ENCODE data around the gene PDE4D. TPM values are rescaled to one million over a fixed set of nuclear protein-coding genes. Genes with fewer than 3 reads are reported as not detected.

PDE4D gene
- total RNA-seq, 1 experiment from 2014 or later = 3.3 TPM

- ATAC-seq (no peak; the same call in 1 of the 2 replicates), DNase-seq (ENCODE audit: low spot score) (no peak)
- Mint-ChIP-seq H3K36me3 (no peaks in the 10 kb centered on the region), H3K4me3 (no peak overlapping the region), H3K9me3 (no peaks in the 10 kb centered on the region), H3K27ac (no peak overlapping the region), H3K27me3 (ENCODE audit: low read depth) (no peaks in the 10 kb centered on the region), H3K4me1 (peaks cover 39% of the 10 kb centered on the region)
- TF ChIP-seq, protein P1, sequence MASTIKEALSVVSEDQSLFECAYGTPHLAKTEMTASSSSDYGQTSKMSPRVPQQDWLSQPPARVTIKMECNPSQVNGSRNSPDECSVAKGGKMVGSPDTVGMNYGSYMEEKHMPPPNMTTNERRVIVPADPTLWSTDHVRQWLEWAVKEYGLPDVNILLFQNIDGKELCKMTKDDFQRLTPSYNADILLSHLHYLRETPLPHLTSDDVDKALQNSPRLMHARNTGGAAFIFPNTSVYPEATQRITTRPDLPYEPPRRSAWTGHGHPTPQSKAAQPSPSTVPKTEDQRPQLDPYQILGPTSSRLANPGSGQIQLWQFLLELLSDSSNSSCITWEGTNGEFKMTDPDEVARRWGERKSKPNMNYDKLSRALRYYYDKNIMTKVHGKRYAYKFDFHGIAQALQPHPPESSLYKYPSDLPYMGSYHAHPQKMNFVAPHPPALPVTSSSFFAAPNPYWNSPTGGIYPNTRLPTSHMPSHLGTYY (CRISPR knock-in tag; IDR thresholded peaks at IDR 0.05) = no peak
- no peak for TF ChIP-seq CDX4 (CRISPR knock-in tag; IDR thresholded peaks at IDR 0.05; ENCODE audit: borderline replicate concordance)
- TF ChIP-seq NFATC4 (CRISPR knock-in tag; IDR thresholded peaks at IDR 0.05) = no peak
- no peak for TF ChIP-seq ZBTB21 (CRISPR knock-in tag; IDR thresholded peaks at IDR 0.05; ENCODE audit: borderline replicate concordance)
- TF ChIP-seq ZNF138 (CRISPR knock-in tag; conservative IDR thresholded peaks at IDR 0.05) = no peak
- no peak for TF ChIP-seq MAX (CRISPR knock-in tag; IDR thresholded peaks at IDR 0.05)
- no peak for TF ChIP-seq ATF1 (CRISPR knock-in tag; IDR thresholded peaks at IDR 0.05)
- no peak for TF ChIP-seq RELA (CRISPR knock-in tag; IDR thresholded peaks at IDR 0.05; ENCODE audit: borderline replicate concordance)
- TF ChIP-seq RORB (CRISPR knock-in tag; IDR thresholded peaks at IDR 0.05) = no peak
- TF ChIP-seq, protein P2, sequence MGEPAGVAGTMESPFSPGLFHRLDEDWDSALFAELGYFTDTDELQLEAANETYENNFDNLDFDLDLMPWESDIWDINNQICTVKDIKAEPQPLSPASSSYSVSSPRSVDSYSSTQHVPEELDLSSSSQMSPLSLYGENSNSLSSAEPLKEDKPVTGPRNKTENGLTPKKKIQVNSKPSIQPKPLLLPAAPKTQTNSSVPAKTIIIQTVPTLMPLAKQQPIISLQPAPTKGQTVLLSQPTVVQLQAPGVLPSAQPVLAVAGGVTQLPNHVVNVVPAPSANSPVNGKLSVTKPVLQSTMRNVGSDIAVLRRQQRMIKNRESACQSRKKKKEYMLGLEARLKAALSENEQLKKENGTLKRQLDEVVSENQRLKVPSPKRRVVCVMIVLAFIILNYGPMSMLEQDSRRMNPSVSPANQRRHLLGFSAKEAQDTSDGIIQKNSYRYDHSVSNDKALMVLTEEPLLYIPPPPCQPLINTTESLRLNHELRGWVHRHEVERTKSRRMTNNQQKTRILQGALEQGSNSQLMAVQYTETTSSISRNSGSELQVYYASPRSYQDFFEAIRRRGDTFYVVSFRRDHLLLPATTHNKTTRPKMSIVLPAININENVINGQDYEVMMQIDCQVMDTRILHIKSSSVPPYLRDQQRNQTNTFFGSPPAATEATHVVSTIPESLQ (CRISPR knock-in tag; IDR thresholded peaks at IDR 0.05) = no peak
- TF ChIP-seq, protein P3, sequence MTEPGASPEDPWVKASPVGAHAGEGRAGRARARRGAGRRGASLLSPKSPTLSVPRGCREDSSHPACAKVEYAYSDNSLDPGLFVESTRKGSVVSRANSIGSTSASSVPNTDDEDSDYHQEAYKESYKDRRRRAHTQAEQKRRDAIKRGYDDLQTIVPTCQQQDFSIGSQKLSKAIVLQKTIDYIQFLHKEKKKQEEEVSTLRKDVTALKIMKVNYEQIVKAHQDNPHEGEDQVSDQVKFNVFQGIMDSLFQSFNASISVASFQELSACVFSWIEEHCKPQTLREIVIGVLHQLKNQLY (CRISPR knock-in tag; IDR thresholded peaks at IDR 0.05) = no peak
- TF ChIP-seq, protein P4, sequence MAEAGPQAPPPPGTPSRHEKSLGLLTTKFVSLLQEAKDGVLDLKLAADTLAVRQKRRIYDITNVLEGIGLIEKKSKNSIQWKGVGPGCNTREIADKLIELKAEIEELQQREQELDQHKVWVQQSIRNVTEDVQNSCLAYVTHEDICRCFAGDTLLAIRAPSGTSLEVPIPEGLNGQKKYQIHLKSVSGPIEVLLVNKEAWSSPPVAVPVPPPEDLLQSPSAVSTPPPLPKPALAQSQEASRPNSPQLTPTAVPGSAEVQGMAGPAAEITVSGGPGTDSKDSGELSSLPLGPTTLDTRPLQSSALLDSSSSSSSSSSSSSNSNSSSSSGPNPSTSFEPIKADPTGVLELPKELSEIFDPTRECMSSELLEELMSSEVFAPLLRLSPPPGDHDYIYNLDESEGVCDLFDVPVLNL (CRISPR knock-in tag; IDR thresholded peaks at IDR 0.05; ENCODE audit: borderline replicate concordance, low read depth) = no peak
- ChIA-PET CTCF (interaction anchor here (1.5 kb wide), 1 partner anchor 17 kb away, joined by 3 read pairs; no protein-coding TSS in a partner anchor), POLR2A (interaction anchor here (0.6 kb wide), 1 partner anchor 46 kb away, joined by 5 read pairs; no protein-coding TSS in a partner anchor)
Measured at GRCh38 chr5:59831326-59832010, 62.1 kb downstream of the PDE4D start.

GRCh38 chr5:59830536-59831200, 62.9 kb downstream of the PDE4D start:
- DNase-seq (ENCODE audit: low spot score) = no peak
- POLR2A ChIA-PET = interaction anchor here (0.6 kb wide), 1 partner anchor 47 kb away, joined by 5 read pairs; no protein-coding TSS in a partner anchor
- H3K27ac Mint-ChIP-seq = no peak overlapping the region
- ATAC-seq = no peak
- CTCF ChIA-PET = interaction anchor here (1.9 kb wide), 1 partner anchor 17 kb away, joined by 5 read pairs; no protein-coding TSS in a partner anchor
- no peaks in the 10 kb centered on the region for H3K36me3 Mint-ChIP-seq
- no peak overlapping the region for H3K4me3 Mint-ChIP-seq
- peaks cover 39% of the 10 kb centered on the region for H3K4me1 Mint-ChIP-seq
- no peaks in the 10 kb centered on the region for H3K27me3 Mint-ChIP-seq (ENCODE audit: low read depth)
- H3K9me3 Mint-ChIP-seq = no peaks in the 10 kb centered on the region
- TF ChIP-seq ATF3 (CRISPR knock-in tag; conservative IDR thresholded peaks at IDR 0.05) (no peak), EMX1 (CRISPR knock-in tag; IDR thresholded peaks at IDR 0.05) (no peak), ZNF532 (CRISPR knock-in tag; IDR thresholded peaks at IDR 0.05; ENCODE audit: borderline replicate concordance) (no peak), ESRRA (CRISPR knock-in tag; IDR thresholded peaks at IDR 0.05; ENCODE audit: borderline replicate concordance) (no peak), CBFB (CRISPR knock-in tag; IDR thresholded peaks at IDR 0.05; ENCODE audit: low read depth) (no peak), FOXJ3 (CRISPR knock-in tag; IDR thresholded peaks at IDR 0.05; ENCODE audit: borderline replicate concordance) (no peak), TP53 (CRISPR knock-in tag; IDR thresholded peaks at IDR 0.05) (no peak), JAZF1 (CRISPR knock-in tag; IDR thresholded peaks at IDR 0.05) (no peak)
